Activated CD4-positive, alpha-beta T cell treated with anti-CD3 and anti-CD28 coated beads, Interleukin-2, amount 50 U/mL, for 4 hours (primary cell): ENCODE data around the gene ZDHHC18.
"Not testable (repeated sequence)": the region's sequence is repeated elsewhere in the genome, so short reads cannot be mapped to it uniquely, and the experiment has no call there.

Source experiments
- DNase-seq, 2 experiments: peaks; one replicate each; pipeline ENCODE4 v3.0.0-alpha.2; 2020

The ZDHHC18 gene

GRCh38 chr1:26858891-26859640, 32.6 kb downstream of the ZDHHC18 start:
- DNase-seq, result no peak

GRCh38 chr1:26861286-26861701, 34.8 kb downstream of the ZDHHC18 start:
- DNase-seq, result no peak

GRCh38 chr1:26861889-26862378, 35.4 kb downstream of the ZDHHC18 start:
- DNase-seq, result no peak

GRCh38 chr1:26862781-26863684, 36.5 kb downstream of the ZDHHC18 start, which contains the start of gene SFN:
SFN (plus strand) TSS chr1:26863149; CDS start chr1:26863213, 64 bp downstream.
- peak; percentile 42 to 47 for DNase-seq

- DNase-seq, result no peak
Observed at GRCh38 chr1:26863685-26864077, 37.2 kb downstream of the ZDHHC18 start.

- DNase-seq, result peak; percentile 88 to 90
Observed at GRCh38 chr1:26864610-26865480, 38.4 kb downstream of the ZDHHC18 start.

GRCh38 chr1:26873097-26873496, 46.6 kb downstream of the ZDHHC18 start:
- not testable (repeated sequence) for DNase-seq

- DNase-seq, result no peak
Observed at GRCh38 chr1:26874896-26875295, 48.4 kb downstream of the ZDHHC18 start.

GRCh38 chr1:26877326-26877725, 50.8 kb downstream of the ZDHHC18 start:
- no peak for DNase-seq

GRCh38 chr1:26879793-26880192, 53.3 kb downstream of the ZDHHC18 start:
- DNase-seq, result no peak

GRCh38 chr1:26881611-26882010, 55.1 kb downstream of the ZDHHC18 start:
- DNase-seq, result not testable (repeated sequence)

- DNase-seq, result no peak
Observed at GRCh38 chr1:26882696-26883463, 56.4 kb downstream of the ZDHHC18 start.

GRCh38 chr1:26887125-26887524, 60.6 kb downstream of the ZDHHC18 start:
- no peak for DNase-seq

- no peak for DNase-seq
Observed at GRCh38 chr1:26888231-26888630, 61.7 kb downstream of the ZDHHC18 start.

GRCh38 chr1:26889551-26890466, 63.3 kb downstream of the ZDHHC18 start, which contains the start of gene GPN2:
GPN2 (minus strand) TSS chr1:26890283; CDS start chr1:26890096, 187 bp downstream.
- DNase-seq, result peak; percentile 57 to 60

GRCh38 chr1:26890467-26890796, 63.9 kb downstream of the ZDHHC18 start:
- no peak for DNase-seq

- no peak for DNase-seq
Observed at GRCh38 chr1:26894263-26894662, 67.8 kb downstream of the ZDHHC18 start.

GRCh38 chr1:26897351-26897750, 70.9 kb downstream of the ZDHHC18 start:
- DNase-seq, result no peak

- DNase-seq, result peak; percentile 87 to 88
Observed at GRCh38 chr1:26900001-26900814, 73.7 kb downstream of the ZDHHC18 start, which contains the start of gene GPATCH3. GPATCH3 (minus strand) TSS chr1:26900467; CDS start chr1:26900442, 25 bp downstream.
